Stomach smooth muscle (tissue), 2 donors: ENCODE results near the gene CBLB.

Experiments
- H3K27ac ChIP-seq: one replicate; pipeline ENCODE4 v1.7.0; 2013; ENCODE audit warnings: mild to moderate bottlenecking, low read length, inconsistent platforms
- H3K27me3 ChIP-seq, 2 donors: one replicate each; pipeline ENCODE4 v1.7.0; 2013; ENCODE audit warnings: low read length in 2 of 2; ENCODE audit not compliant: insufficient read depth in 2 of 2, control insufficient read depth in 1 of 2
- H3K36me3 ChIP-seq, 2 donors: one replicate each; pipeline ENCODE4 v1.7.0; 2013; ENCODE audit warnings: low read length in 2 of 2; ENCODE audit not compliant: control insufficient read depth in 2 of 2, insufficient read depth in 2 of 2
- H3K4me1 ChIP-seq: one replicate; pipeline ENCODE4 v1.7.0; 2013; ENCODE audit warnings: low read length; ENCODE audit not compliant: control insufficient read depth, insufficient read depth
- H3K4me3 ChIP-seq, 2 donors: one replicate each; pipeline ENCODE4 v1.7.0; 2013; ENCODE audit warnings: low read length in 2 of 2
- H3K9ac ChIP-seq, 2 donors: one replicate each; pipeline ENCODE4 v1.7.0; 2013; ENCODE audit warnings: low read length in 2 of 2, mild to moderate bottlenecking in 1 of 2
- H3K9me3 ChIP-seq, 2 donors: one replicate each; pipeline ENCODE4 v1.7.0; 2013; ENCODE audit warnings: low read length in 2 of 2; ENCODE audit not compliant: control insufficient read depth in 2 of 2
- donor health status: healthy.
- donor health status: Pancreatic carcinoma.

The CBLB gene

DNA sequence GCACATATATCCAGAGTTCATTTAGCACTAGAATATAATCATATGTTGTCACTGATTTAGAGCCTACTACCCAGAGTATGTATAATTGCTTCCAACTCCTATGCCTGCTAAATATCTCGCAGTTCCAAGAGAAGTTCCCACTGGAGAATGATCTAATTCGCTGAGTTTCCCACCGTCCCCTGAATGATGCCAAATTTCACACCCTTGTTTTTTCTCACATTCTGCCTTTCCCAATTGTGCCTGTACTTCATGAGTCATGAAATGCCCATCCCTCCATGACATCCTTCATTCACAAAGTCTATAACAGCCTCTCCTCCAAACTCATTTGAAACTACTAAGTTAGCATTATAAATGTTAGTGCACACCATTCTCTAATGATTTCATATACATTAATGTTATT is 177.2 kb downstream of the CBLB start:
- no peak overlapping the region for H3K27ac ChIP-seq
- H3K9ac ChIP-seq, result no peak overlapping the region
- no peaks in the 10 kb centered on the region for H3K4me1 ChIP-seq
- peaks cover 0 to 8% of the 10 kb centered on the region in 2 donors for H3K36me3 ChIP-seq
- H3K4me3 ChIP-seq, result no peak overlapping the region
- no peaks in the 10 kb centered on the region for H3K9me3 ChIP-seq
- H3K27me3 ChIP-seq, result no peaks in the 10 kb centered on the region

GRCh38 chr3:105691053-105691452 is 177.8 kb downstream of the CBLB start:
- Histone ChIP-seq H3K9me3 (no peaks in the 10 kb centered on the region), H3K4me3 (no peak overlapping the region), H3K4me1 (no peaks in the 10 kb centered on the region), H3K27ac (no peak overlapping the region), H3K9ac (no peak overlapping the region), H3K27me3 (no peaks in the 10 kb centered on the region), H3K36me3 (peaks cover 0 to 8% of the 10 kb centered on the region in 2 donors)

GRCh38 chr3:105688821-105689220 is 180.0 kb downstream of the CBLB start:
- Histone ChIP-seq H3K27ac (no peak overlapping the region), H3K9me3 (no peaks in the 10 kb centered on the region), H3K4me1 (no peaks in the 10 kb centered on the region), H3K9ac (no peak overlapping the region), H3K4me3 (no peak overlapping the region), H3K27me3 (no peaks in the 10 kb centered on the region), H3K36me3 (peaks cover 0 to 8% of the 10 kb centered on the region in 2 donors)

- H3K36me3 ChIP-seq, result no peaks in the 10 kb centered on the region
- H3K9ac ChIP-seq, result no peak overlapping the region
- H3K27ac ChIP-seq, result no peak overlapping the region
- no peaks in the 10 kb centered on the region for H3K4me1 ChIP-seq
- H3K4me3 ChIP-seq, result no peak overlapping the region
- no peaks in the 10 kb centered on the region for H3K27me3 ChIP-seq
- no peaks in the 10 kb centered on the region for H3K9me3 ChIP-seq
Measured at GRCh38 chr3:105686278-105686897, 182.4 kb downstream of the CBLB start.

DNA sequence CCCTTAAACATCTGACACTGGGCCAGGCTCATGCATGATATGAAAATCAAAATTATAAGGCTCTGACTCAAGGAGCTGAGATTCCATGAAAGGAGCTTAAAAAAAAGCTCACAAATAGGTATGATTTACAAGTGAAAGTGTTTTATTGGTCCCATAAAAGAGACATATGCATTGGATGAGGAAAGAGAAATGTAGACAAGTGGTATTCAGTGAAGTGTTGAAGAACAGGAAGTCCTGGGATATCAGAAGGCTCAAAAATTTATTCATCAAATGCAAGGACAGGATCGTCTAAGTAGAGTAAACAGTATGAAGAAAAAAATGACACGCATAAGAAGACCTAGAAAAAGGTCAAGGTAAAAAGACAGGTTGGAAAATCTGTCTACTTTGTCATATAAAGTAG is 188.9 kb downstream of the CBLB start:
- Histone ChIP-seq H3K36me3 (peaks cover 8 to 14% of the 10 kb centered on the region in 2 donors), H3K4me1 (no peaks in the 10 kb centered on the region), H3K27me3 (no peaks in the 10 kb centered on the region), H3K9me3 (no peaks in the 10 kb centered on the region), H3K9ac (no peak overlapping the region), H3K27ac (no peak overlapping the region), H3K4me3 (no peak overlapping the region)

- Histone ChIP-seq H3K4me1 (no peaks in the 10 kb centered on the region), H3K9ac (no peak overlapping the region), H3K27me3 (no peaks in the 10 kb centered on the region), H3K27ac (no peak overlapping the region), H3K9me3 (no peaks in the 10 kb centered on the region), H3K36me3 (peaks cover 8 to 21% of the 10 kb centered on the region in 2 donors), H3K4me3 (no peak overlapping the region)
Measured at GRCh38 chr3:105678017-105678416, 190.8 kb downstream of the CBLB start.

GRCh38 chr3:105676621-105677300 is 192.1 kb downstream of the CBLB start:
- Histone ChIP-seq H3K27me3 (no peaks in the 10 kb centered on the region), H3K4me1 (no peaks in the 10 kb centered on the region), H3K27ac (no peak overlapping the region), H3K9me3 (no peaks in the 10 kb centered on the region), H3K9ac (no peak overlapping the region), H3K36me3 (peaks cover 8 to 21% of the 10 kb centered on the region in 2 donors), H3K4me3 (no peak overlapping the region)

DNA sequence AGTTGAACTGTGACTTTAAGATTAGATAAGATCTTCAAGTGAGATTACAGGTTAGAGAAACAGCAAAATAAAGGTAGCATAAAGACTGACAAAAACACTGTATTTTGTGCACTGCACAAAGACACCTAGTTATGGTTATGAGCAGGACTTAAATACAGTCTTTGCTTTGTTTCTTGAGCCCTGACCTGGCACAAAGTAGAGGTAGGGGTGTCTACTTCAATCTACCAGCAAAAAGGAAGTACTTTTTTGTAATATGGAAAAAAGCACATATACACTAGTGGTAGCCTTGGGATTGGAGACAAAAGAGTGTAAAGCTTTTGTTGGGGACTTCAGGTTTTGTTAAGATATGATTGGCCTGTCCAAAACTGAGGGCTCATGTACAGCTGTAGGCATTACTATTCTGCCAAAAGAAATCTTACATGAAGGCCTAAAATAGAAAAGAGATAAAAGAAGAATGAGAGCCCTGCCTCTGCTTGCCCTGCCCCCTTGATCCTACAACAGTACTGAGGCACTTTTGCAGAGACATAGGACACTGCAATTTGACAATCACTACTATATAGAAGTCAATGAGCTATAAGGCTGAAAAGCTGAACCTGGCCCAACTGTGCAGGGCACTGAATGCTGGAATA is 194.3 kb downstream of the CBLB start:
- Histone ChIP-seq H3K27me3 (no peaks in the 10 kb centered on the region), H3K36me3 (peaks cover 7 to 16% of the 10 kb centered on the region in 2 donors), H3K9me3 (no peaks in the 10 kb centered on the region), H3K27ac (no peak overlapping the region), H3K9ac (no peak overlapping the region), H3K4me1 (no peaks in the 10 kb centered on the region), H3K4me3 (no peak overlapping the region)

DNA sequence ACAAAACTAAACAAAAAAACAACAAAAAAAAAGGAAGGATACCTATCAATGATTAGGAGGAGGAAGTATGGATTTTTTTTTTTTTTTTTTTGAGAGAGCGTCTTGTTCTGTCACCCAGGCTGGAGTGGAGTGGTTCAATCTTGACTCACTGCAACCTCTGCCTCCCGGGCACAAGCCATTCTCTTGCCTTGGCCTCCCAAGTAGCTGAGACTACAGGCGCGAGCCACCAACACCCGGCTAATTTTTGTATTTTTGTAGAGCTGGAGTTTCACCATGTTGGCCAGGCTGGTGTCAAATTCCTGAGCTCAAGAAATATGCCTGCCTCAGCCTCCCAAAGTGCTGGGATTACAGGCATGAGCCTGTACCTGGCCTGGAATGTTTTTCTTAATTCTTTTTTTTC is 195.8 kb downstream of the CBLB start:
- Histone ChIP-seq H3K27me3 (no peaks in the 10 kb centered on the region), H3K36me3 (peaks cover 7 to 15% of the 10 kb centered on the region in 2 donors)

DNA sequence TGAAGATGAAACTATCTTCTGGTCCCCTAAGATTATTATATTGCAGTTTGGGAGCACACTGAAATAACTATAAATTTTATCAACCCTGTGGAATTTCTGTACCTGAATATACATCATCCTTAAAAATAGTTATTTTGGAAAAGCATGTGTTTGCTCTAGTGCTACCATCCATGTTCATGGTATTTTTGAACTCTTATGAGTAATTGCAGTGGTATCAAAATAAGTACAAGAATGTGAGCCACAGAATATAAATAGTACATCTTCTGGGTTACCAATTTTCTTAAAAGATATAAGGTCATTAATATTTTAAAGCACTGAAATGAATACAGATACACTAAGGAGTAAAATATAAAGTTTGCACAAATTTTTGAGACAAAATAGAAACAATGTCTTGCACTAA is 206.5 kb downstream of the CBLB start:
- Histone ChIP-seq H3K9ac (no peak overlapping the region), H3K27me3 (no peaks in the 10 kb centered on the region), H3K4me3 (no peak overlapping the region), H3K27ac (no peak overlapping the region), H3K9me3 (no peaks in the 10 kb centered on the region), H3K36me3 (peaks cover 3 to 7% of the 10 kb centered on the region in 2 donors), H3K4me1 (no peaks in the 10 kb centered on the region)

More for the DNA sequence above, 195.8 kb downstream of the CBLB start:
- Histone ChIP-seq H3K27ac (no peak overlapping the region), H3K4me3 (no peak overlapping the region), H3K9me3 (no peaks in the 10 kb centered on the region), H3K9ac (no peak overlapping the region), H3K4me1 (no peaks in the 10 kb centered on the region)

DNA sequence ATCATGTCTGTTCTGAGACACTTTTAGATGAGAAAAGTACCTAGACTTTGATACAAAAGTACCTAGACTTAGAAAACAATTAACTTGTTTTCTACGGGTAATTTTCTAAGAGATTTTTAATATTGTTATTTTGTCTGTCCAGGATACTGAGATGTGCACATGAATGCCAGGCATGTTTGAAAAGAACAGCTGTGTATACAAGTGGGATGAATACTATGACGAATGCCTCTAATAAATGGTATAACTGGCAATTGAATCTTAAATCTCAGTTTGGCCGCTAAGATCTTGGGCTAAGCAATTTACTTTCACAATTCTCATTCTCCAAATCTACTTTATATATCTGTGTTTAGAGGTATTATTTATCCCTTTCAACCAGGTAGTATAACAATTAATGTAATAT is 207.4 kb downstream of the CBLB start:
- no peak overlapping the region for H3K9ac ChIP-seq
- no peaks in the 10 kb centered on the region for H3K27me3 ChIP-seq
- no peaks in the 10 kb centered on the region for H3K9me3 ChIP-seq
- no peaks in the 10 kb centered on the region for H3K4me1 ChIP-seq
- peaks cover 3 to 7% of the 10 kb centered on the region in 2 donors for H3K36me3 ChIP-seq
- H3K4me3 ChIP-seq, result no peak overlapping the region
- no peak overlapping the region for H3K27ac ChIP-seq
